Measurements from ENCODE around the gene EPHB1.
"Not testable (repeated sequence)": the region's sequence is repeated elsewhere in the genome, so short reads cannot be mapped to it uniquely, and the experiment has no call there.

EPHB1 gene

GRCh38 chr3:135038186-135038585 is 243.1 kb downstream of the EPHB1 start:
- no peak overlapping the region for H3K4me3 ChIP-seq (ENCODE audit: low read depth in 1 of 2, low read length in 1 of 2)
- H3K27ac ChIP-seq, result no peak overlapping the region
- no peaks in the 10 kb centered on the region for H3K9me3 ChIP-seq
- no peaks in the 10 kb centered on the region for H3K36me3 ChIP-seq
- TF ChIP-seq CTCF (IDR thresholded peaks at IDR 0.05), result no peak
- peaks cover 2% of the 10 kb centered on the region for H3K27me3 ChIP-seq
- no peaks in the 10 kb centered on the region for H3K4me1 ChIP-seq (ENCODE audit: control insufficient read depth in 1 of 2, insufficient read depth in 1 of 2, low read depth in 1 of 2, low read length in 1 of 2)

GRCh38 chr3:135039536-135039935 is 244.5 kb downstream of the EPHB1 start:
- H3K27me3 ChIP-seq; H3K36me3 ChIP-seq; H3K4me1 ChIP-seq (ENCODE audit: control insufficient read depth in 1 of 2, insufficient read depth in 1 of 2, low read depth in 1 of 2, low read length in 1 of 2); H3K27ac ChIP-seq; H3K9me3 ChIP-seq; H3K4me3 ChIP-seq (ENCODE audit: low read depth in 1 of 2, low read length in 1 of 2): not testable (repeated sequence)

- H3K36me3 ChIP-seq, result no peaks in the 10 kb centered on the region
- no peak overlapping the region for H3K4me3 ChIP-seq (ENCODE audit: low read depth in 1 of 2, low read length in 1 of 2)
- no peaks in the 10 kb centered on the region for H3K4me1 ChIP-seq (ENCODE audit: control insufficient read depth in 1 of 2, insufficient read depth in 1 of 2, low read depth in 1 of 2, low read length in 1 of 2)
- no peaks in the 10 kb centered on the region for H3K27me3 ChIP-seq
- no peak overlapping the region for H3K27ac ChIP-seq
- H3K9me3 ChIP-seq, result no peaks in the 10 kb centered on the region
- TF ChIP-seq CTCF (IDR thresholded peaks at IDR 0.05), result no peak
Observed at GRCh38 chr3:135040321-135041240, 245.5 kb downstream of the EPHB1 start.

GRCh38 chr3:135041601-135042000 is 246.5 kb downstream of the EPHB1 start:
- Histone ChIP-seq H3K4me3 (ENCODE audit: low read depth in 1 of 2, low read length in 1 of 2) (no peak overlapping the region), H3K27me3 (no peaks in the 10 kb centered on the region), H3K27ac (no peak overlapping the region), H3K9me3 (no peaks in the 10 kb centered on the region), H3K36me3 (no peaks in the 10 kb centered on the region), H3K4me1 (ENCODE audit: control insufficient read depth in 1 of 2, insufficient read depth in 1 of 2, low read depth in 1 of 2, low read length in 1 of 2) (no peaks in the 10 kb centered on the region)
- no peak for TF ChIP-seq CTCF (IDR thresholded peaks at IDR 0.05)

GRCh38 chr3:135047061-135047460 is 252.0 kb downstream of the EPHB1 start:
- H3K27me3 ChIP-seq, result no peaks in the 10 kb centered on the region
- no peaks in the 10 kb centered on the region for H3K36me3 ChIP-seq
- no peaks in the 10 kb centered on the region for H3K9me3 ChIP-seq
- TF ChIP-seq CTCF (IDR thresholded peaks at IDR 0.05), result no peak
- peaks cover 0 to 5% of the 10 kb centered on the region in 2 experiments for H3K4me1 ChIP-seq (ENCODE audit: control insufficient read depth in 1 of 2, insufficient read depth in 1 of 2, low read depth in 1 of 2, low read length in 1 of 2)
- no peak overlapping the region for H3K4me3 ChIP-seq (ENCODE audit: low read depth in 1 of 2, low read length in 1 of 2)
- H3K27ac ChIP-seq, result no peak overlapping the region

GRCh38 chr3:135050536-135050935 is 255.5 kb downstream of the EPHB1 start:
- TF ChIP-seq CTCF (IDR thresholded peaks at IDR 0.05), result no peak
- Histone ChIP-seq H3K27ac (no peak overlapping the region), H3K36me3 (no peaks in the 10 kb centered on the region), H3K4me3 (ENCODE audit: low read depth in 1 of 2, low read length in 1 of 2) (no peak overlapping the region), H3K9me3 (no peaks in the 10 kb centered on the region), H3K27me3 (no peaks in the 10 kb centered on the region), H3K4me1 (ENCODE audit: control insufficient read depth in 1 of 2, insufficient read depth in 1 of 2, low read depth in 1 of 2, low read length in 1 of 2) (peaks cover 0 to 5% of the 10 kb centered on the region in 2 experiments)

Data from neutrophil (primary cell).